HL-60 (cell line): Measurements from ENCODE around the gene SLC30A9.

Experiments used
- CTCF ChIP-seq: IDR thresholded peaks from one replicate; pipeline ENCODE4 v1.5.1; 2011; ENCODE audit warnings: low read length, control low read depth, inconsistent platforms; ENCODE audit not compliant: insufficient read depth
- REST ChIP-seq: IDR thresholded peaks from 2 replicates; pipeline ENCODE4 v1.6.1; 2012; ENCODE audit warnings: low read depth; ENCODE audit not compliant: insufficient replicate concordance
- SPI1 ChIP-seq: IDR thresholded peaks from 2 replicates; pipeline ENCODE4 v1.6.1; 2012; ENCODE audit warnings: low read depth, mild to moderate bottlenecking, borderline replicate concordance

GRCh38 chr4:42122237-42122636 lies 131.9 kb downstream of the SLC30A9 start:
- TF ChIP-seq CTCF (no peak), SPI1 (no peak), REST (no peak)
